Psoas muscle (tissue), 8 donors: ENCODE results near the gene BRAT1. TPM values are rescaled to one million over a fixed set of nuclear protein-coding genes. Genes with fewer than 3 reads are reported as not detected.

ENCODE experiments used
- ATAC-seq, 4 donors: fragments of 200-7000 bp; cut with Tn5 transposase; one replicate each; pipeline ENCODE4 v1.9.1; 2020; ENCODE audit warnings: moderate library complexity in 3 of 4, mild to moderate bottlenecking in 2 of 4
- DNase-seq, 2 donors: peaks; one replicate each; pipeline ENCODE4 v3.0.0-alpha.2; 2020
- H3K27ac ChIP-seq: fragments of 200-600 bp; one replicate; pipeline ENCODE4 v1.8.0; 2022
- H3K27me3 ChIP-seq, 3 donors: fragments of 200-600 bp in 1 of 3; one replicate each; pipeline versions ENCODE4 v1.6.1 to v1.8.0; 2013 to 2022; ENCODE audit warnings: low read length in 2 of 3, mild to moderate bottlenecking in 2 of 3, moderate library complexity in 1 of 3; ENCODE audit not compliant: insufficient read depth in 3 of 3
- H3K36me3 ChIP-seq, 2 donors: fragments of 200-600 bp in 1 of 2; one replicate each; pipeline versions ENCODE4 v1.6.1 to v1.8.0; 2013 to 2022; ENCODE audit warnings: low read depth in 1 of 2, mild to moderate bottlenecking in 1 of 2, moderate library complexity in 1 of 2; ENCODE audit not compliant: insufficient read depth in 1 of 2
- H3K4me1 ChIP-seq: fragments of 200-600 bp; one replicate; pipeline ENCODE4 v1.8.0; 2022
- H3K4me3 ChIP-seq: fragments of 200-600 bp; one replicate; pipeline ENCODE4 v1.8.0; 2022; ENCODE audit warnings: mild to moderate bottlenecking
- H3K9me3 ChIP-seq: fragments of 200-600 bp; one replicate; pipeline ENCODE4 v1.8.0; 2022
- CTCF ChIP-seq: fragments of 200-600 bp; IDR thresholded peaks from one replicate; pipeline ENCODE4 v1.8.0; 2022; ENCODE audit warnings: antibody characterized with exemption
- WGBS, 3 donors: extraction: QIAGEN DNeasy Blood & Tissue Kit; methylation state at CpG; one replicate each; pipeline versions ENCODE4 v1.1.6 to v1.1.7; 2013; 5-methylcytosine and 5-hydroxymethylcytosine counted together
- intact Hi-C, 2 donors: fragments of 100-400 bp; cut with DNase I; formaldehyde crosslinking; loops; one replicate each; pipeline versions ENCODE4 v1.11.0 to v1.14.2; 2022
- polyA plus RNA-seq, 3 donors: library from polyadenylated mRNA; stranded (reverse); fragments of 200-250 nt; gene quantifications; one replicate each; pipeline ENCODE4 v1.2.3, GENCODE V29; 2013
- total RNA-seq, 4 donors: library from RNA; stranded (reverse); fragmentation: NEBNext Ultra II Directional in 2 of 4; extraction: Animal tissue kit (Norgen Biotek cat#: 25700) in 2 of 4; gene quantifications; one replicate each; pipeline versions ENCODE4 v1.2.1 to v1.2.4, GENCODE V29; 2021 to 2023
- donor health status: healthy with polysubstance abuse.
- donor health status: DM: no; HTN: no; CAD: no; lungs with moderate emphysema.
- donor health status: Bipolar disorder and iron deficiency.
- donor health status: healthy.
- donor health status: DM: yes; HTN: yes; CAD: no.
- donor health status: DM: no; HTN: no; CAD: no.
- donor health status: DM: no; HTN: no; CAD: no.
- donor health status: DM: yes; HTN: yes; CAD: no.

Gene BRAT1
- total and polyA plus RNA-seq, 7 donors, result 11.9 to 14.8 (median 13.2) TPM

GRCh38 chr7:2553108-2553507 is 2.2 kb downstream of the BRAT1 start:
- intact Hi-C loops, result no loop called here
- ATAC-seq, result no peak
- Histone ChIP-seq H3K27ac (no peak overlapping the region), H3K27me3 (no peaks in the 10 kb centered on the region), H3K9me3 (no peaks in the 10 kb centered on the region), H3K4me3 (no peak overlapping the region), H3K36me3 (peaks cover 0 to 33% of the 10 kb centered on the region in 2 donors), H3K4me1 (peaks cover 19% of the 10 kb centered on the region)
- 96 to 97% (median 96%) methylated on average over 10 of the region's 10 CpGs for WGBS, 3 donors
- no peak for TF ChIP-seq CTCF
- no peak for DNase-seq

GRCh38 chr7:2551418-2551817 is 3.9 kb downstream of the BRAT1 start:
- TF ChIP-seq CTCF, result no peak
- DNase-seq (no peak), ATAC-seq (no peak)
- Histone ChIP-seq H3K4me3 (no peak overlapping the region), H3K36me3 (peaks cover 3 to 50% of the 10 kb centered on the region in 2 donors), H3K9me3 (no peaks in the 10 kb centered on the region), H3K27ac (no peak overlapping the region), H3K4me1 (peaks cover 16% of the 10 kb centered on the region), H3K27me3 (no peaks in the 10 kb centered on the region)
- intact Hi-C loops, result no loop called here
- 97 to 99% (median 98%) methylated on average over 8 of the region's 8 CpGs for WGBS, 3 donors

- Histone ChIP-seq H3K36me3 (peaks cover 3 to 77% of the 10 kb centered on the region in 2 donors), H3K4me1 (no peaks in the 10 kb centered on the region), H3K4me3 (no peak overlapping the region), H3K27me3 (no peaks in the 10 kb centered on the region), H3K9me3 (no peaks in the 10 kb centered on the region), H3K27ac (no peak overlapping the region)
- ATAC-seq, result no peak
- TF ChIP-seq CTCF, result no peak
- 89 to 94% (median 90%) methylated on average over 30 to 31 of the region's 31 CpGs for WGBS, 3 donors
- intact Hi-C loops, result loop anchor here in 1 of 2 donors (5.0 kb wide), 1 partner anchor 70 kb away; the partner anchor contains the start of gene GRIFIN
- no peak for DNase-seq
Observed at GRCh38 chr7:2546776-2547586, 8.3 kb downstream of the BRAT1 start.

- H3K27me3 ChIP-seq, result no peaks in the 10 kb centered on the region
- no peaks in the 10 kb centered on the region for H3K9me3 ChIP-seq
- H3K36me3 ChIP-seq, result peaks cover 3 to 88% of the 10 kb centered on the region in 2 donors
- no peak overlapping the region for H3K4me3 ChIP-seq
- DNase-seq (no peak), ATAC-seq (no peak)
- intact Hi-C loops, result loop anchor here in 1 of 2 donors (5.0 kb wide), 1 partner anchor 69 kb away; the partner anchor contains the start of gene GRIFIN
- TF ChIP-seq CTCF, result no peak
- no peak overlapping the region for H3K27ac ChIP-seq
- WGBS, 3 donors, result 89 to 93% (median 90%) methylated on average over 20 of the region's 20 CpGs
- H3K4me1 ChIP-seq, result no peaks in the 10 kb centered on the region
Observed at GRCh38 chr7:2545746-2546425, 9.4 kb downstream of the BRAT1 start.
